H9 (cell line): Measurements from ENCODE around the gene TMEM176A. TPM values are rescaled to one million over a fixed set of nuclear protein-coding genes. Genes with fewer than 3 reads are reported as not detected.

Experiments
- DNase-seq: peaks from one replicate; pipeline ENCODE4 v3.0.0-alpha.2; 2017
- H2AFZ ChIP-seq: one replicate; pipeline ENCODE4 v1.6.1; 2013; ENCODE audit warnings: mild to moderate bottlenecking, low read length, control low read depth, moderate library complexity
- H2AK5ac ChIP-seq: 2 replicates; pipeline ENCODE4 v1.6.1; 2013; ENCODE audit warnings: low read length, control low read depth, mixed read lengths; ENCODE audit not compliant: insufficient read length
- H2BK120ac ChIP-seq: one replicate; pipeline ENCODE4 v1.6.1; 2013; ENCODE audit warnings: low read depth, mild to moderate bottlenecking, low read length, control low read depth, inconsistent platforms; ENCODE audit not compliant: poor library complexity, severe bottlenecking
- H2BK12ac ChIP-seq: 2 replicates; pipeline ENCODE4 v1.6.1; 2013; ENCODE audit warnings: low read length, control low read depth, mixed read lengths, low read depth; ENCODE audit not compliant: insufficient read length
- H2BK15ac ChIP-seq: 2 replicates; pipeline ENCODE4 v1.6.1; 2013; ENCODE audit warnings: low read depth, low read length, control low read depth
- H2BK20ac ChIP-seq: one replicate; pipeline ENCODE4 v1.6.1; 2013; ENCODE audit warnings: low read depth, mild to moderate bottlenecking, low read length, control low read depth, inconsistent platforms; ENCODE audit not compliant: poor library complexity, severe bottlenecking
- H2BK5ac ChIP-seq: 2 replicates; pipeline ENCODE4 v1.6.1; 2013; ENCODE audit warnings: low read length, control low read depth, mixed read lengths; ENCODE audit not compliant: insufficient read length
- H3K14ac ChIP-seq: 2 replicates; pipeline ENCODE4 v1.6.1; 2013; ENCODE audit warnings: low read length, control low read depth; ENCODE audit not compliant: insufficient read depth
- H3K18ac ChIP-seq: 2 replicates; pipeline ENCODE4 v1.6.1; 2013; ENCODE audit warnings: low read depth, mild to moderate bottlenecking, mixed read lengths, low read length, control low read depth; ENCODE audit not compliant: insufficient read length
- H3K23ac ChIP-seq: 2 replicates; pipeline ENCODE4 v1.6.1; 2013; ENCODE audit warnings: low read length, control low read depth, mixed read lengths, low read depth; ENCODE audit not compliant: insufficient read length
- H3K23me2 ChIP-seq: 2 replicates; pipeline ENCODE4 v1.6.1; 2013; ENCODE audit warnings: low read depth, mild to moderate bottlenecking, mixed read lengths, low read length, control low read depth; ENCODE audit not compliant: insufficient read length, poor library complexity, severe bottlenecking
- H3K27ac ChIP-seq: 2 replicates; pipeline ENCODE4 v1.5.1; 2013; ENCODE audit warnings: low read length, control low read depth, mixed read lengths, low read depth; ENCODE audit not compliant: insufficient read length
- H3K27me3 ChIP-seq: 2 replicates; pipeline ENCODE4 v1.6.1; 2013; ENCODE audit warnings: low read length, control low read depth, inconsistent platforms; ENCODE audit not compliant: insufficient read depth
- H3K4ac ChIP-seq: 2 replicates; pipeline ENCODE4 v1.6.1; 2013; ENCODE audit warnings: low read depth, mild to moderate bottlenecking, control low read depth, inconsistent platforms, low read length, moderate library complexity
- H3K4me1 ChIP-seq: 2 replicates; pipeline ENCODE4 v1.6.1; 2013; ENCODE audit warnings: low read length, control low read depth, inconsistent platforms; ENCODE audit not compliant: insufficient read depth
- H3K4me2 ChIP-seq: 2 replicates; pipeline ENCODE4 v1.6.1; 2013; ENCODE audit warnings: low read length, control low read depth, mixed read lengths; ENCODE audit not compliant: insufficient read length, insufficient read depth
- H3K56ac ChIP-seq: 2 replicates; pipeline ENCODE4 v1.6.1; 2013; ENCODE audit warnings: low read depth, mild to moderate bottlenecking, mixed read lengths, low read length, control low read depth; ENCODE audit not compliant: insufficient read length
- H3K79me1 ChIP-seq: 2 replicates; pipeline ENCODE4 v1.6.1; 2013; ENCODE audit warnings: low read depth, mild to moderate bottlenecking, moderate library complexity, low read length, control low read depth, inconsistent platforms; ENCODE audit not compliant: insufficient read depth, poor library complexity, severe bottlenecking
- H3K79me2 ChIP-seq: 2 replicates; pipeline ENCODE4 v1.6.1; 2013; ENCODE audit warnings: low read length, control low read depth, inconsistent platforms; ENCODE audit not compliant: insufficient read depth
- H3K9ac ChIP-seq: 2 replicates; pipeline ENCODE4 v1.6.1; 2013; ENCODE audit warnings: low read length, control low read depth, mixed read lengths; ENCODE audit not compliant: insufficient read length; ENCODE audit errors: extremely low read depth
- H3K9me3 ChIP-seq: one replicate; pipeline ENCODE4 v1.6.1; 2013; ENCODE audit warnings: low read depth, low read length, inconsistent platforms; ENCODE audit not compliant: control insufficient read depth
- H3T11ph ChIP-seq: one replicate; pipeline ENCODE4 v1.6.1; 2013; ENCODE audit warnings: mild to moderate bottlenecking, low read length, control low read depth, inconsistent platforms
- H4K20me1 ChIP-seq: one replicate; pipeline ENCODE4 v1.6.1; 2013; ENCODE audit not compliant: control insufficient read depth, insufficient read length, insufficient read depth
- H4K5ac ChIP-seq: 2 replicates; pipeline ENCODE4 v1.6.1; 2013; ENCODE audit warnings: low read depth, mild to moderate bottlenecking, mixed read lengths, low read length, control low read depth; ENCODE audit not compliant: insufficient read length
- H4K8ac ChIP-seq: replicated peaks from 2 replicates; pipeline ENCODE4 v1.6.1; 2013; ENCODE audit warnings: low read length, control low read depth, mixed read lengths, low read depth; ENCODE audit not compliant: insufficient read length
- H4K91ac ChIP-seq: 2 replicates; pipeline ENCODE4 v1.6.1; 2013; ENCODE audit warnings: low read depth, mild to moderate bottlenecking, moderate library complexity, mixed read lengths, low read length, control low read depth; ENCODE audit not compliant: insufficient read length
- H3K27ac Mint-ChIP-seq, 3 experiments: 2 replicates in 2 of 3; 3 replicates in 1 of 3; pipeline ENCODE4 v1.8.0; 2020 to 2021; ENCODE audit warnings: mixed read lengths in 3 of 3, mild to moderate bottlenecking in 1 of 3, moderate library complexity in 1 of 3
- H3K27me3 Mint-ChIP-seq: 2 replicates; pipeline ENCODE4 v1.8.0; 2021; ENCODE audit warnings: low read depth, mild to moderate bottlenecking, moderate library complexity, mixed read lengths
- H3K36me3 Mint-ChIP-seq, 3 experiments: 2 replicates in 2 of 3; 3 replicates in 1 of 3; pipeline ENCODE4 v1.8.0; 2020 to 2021; ENCODE audit warnings: low read depth in 3 of 3, mixed read lengths in 3 of 3; ENCODE audit not compliant: insufficient read depth in 1 of 3
- H3K4me1 Mint-ChIP-seq, 2 experiments: 2 replicates each; pipeline ENCODE4 v1.8.0; 2020; ENCODE audit warnings: mixed read lengths in 2 of 2
- H3K4me3 Mint-ChIP-seq, 2 experiments: 2 replicates in 1 of 2; 3 replicates in 1 of 2; pipeline ENCODE4 v1.8.0; 2020 to 2021; ENCODE audit warnings: mild to moderate bottlenecking in 2 of 2, mixed read lengths in 2 of 2, moderate library complexity in 1 of 2
- H3K9me3 Mint-ChIP-seq, 2 experiments: 2 replicates in 1 of 2; 3 replicates in 1 of 2; pipeline ENCODE4 v1.8.0; 2020; ENCODE audit warnings: mild to moderate bottlenecking in 2 of 2, mixed read lengths in 2 of 2, moderate library complexity in 1 of 2
- WGBS: extraction: QIAGEN DNeasy Blood & Tissue Kit; methylation state at CpG from one replicate; pipeline ENCODE4 v1.1.7; 2013; ENCODE audit warnings: missing lambda C conversion rate, low lambda C conversion rate, mixed read lengths; ENCODE audit not compliant: insufficient read length; ENCODE audit errors: extremely low coverage; 5-methylcytosine and 5-hydroxymethylcytosine counted together
- total RNA-seq: library from RNA; stranded (reverse); gene quantifications from 2 replicates; pipeline ENCODE4 v1.2.1, GENCODE V29; 2021
- TF ChIP-seq, protein P1 (sequence below): fragments of 200-600 bp; sonication (generic); conservative IDR thresholded peaks from 3 replicates; pipeline ENCODE4 v1.8.0; 2021; ENCODE audit warnings: antibody characterized with exemption, mild to moderate bottlenecking

TMEM176A gene
- total RNA-seq, 1 experiment from 2014 or later: not detected

DNA sequence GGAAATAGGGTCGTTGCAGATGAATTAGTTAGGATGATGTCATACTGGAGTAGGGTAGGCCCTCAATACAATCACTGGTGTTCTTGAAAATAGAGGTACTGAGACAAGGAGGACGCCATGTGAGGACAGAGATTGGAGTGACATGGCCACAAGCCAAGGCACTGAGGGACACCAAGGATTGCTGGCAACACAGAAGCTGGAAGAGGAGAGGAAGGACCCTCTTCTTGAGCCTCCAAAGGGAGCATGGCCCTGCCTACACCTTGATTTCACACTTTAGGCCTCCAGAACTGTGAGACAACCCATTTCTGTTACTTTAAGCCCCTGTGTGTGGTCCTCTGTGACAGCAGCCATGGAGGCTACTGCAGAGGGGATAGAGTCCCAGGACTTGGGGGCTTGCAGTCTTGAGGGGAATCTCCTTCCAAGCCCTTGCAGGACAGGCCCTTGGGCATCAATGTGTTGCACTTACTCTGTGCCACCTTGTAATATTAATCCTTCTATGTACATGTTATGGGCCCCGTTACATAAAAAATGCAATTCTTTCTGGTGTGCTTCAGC lies 48.1 kb downstream of the TMEM176A start:
- H3K79me1 ChIP-seq: no peaks in the 10 kb centered on the region
- H2AFZ ChIP-seq: no peak overlapping the region
- no peak overlapping the region for H2BK12ac ChIP-seq
- Mint-ChIP-seq H3K27me3 (peaks cover 39% of the 10 kb centered on the region), H3K4me1 (peaks cover 4 to 7% of the 10 kb centered on the region in 2 experiments), H3K4me3 (no peak overlapping the region), H3K36me3 (no peaks in the 10 kb centered on the region), H3K27ac (no peak overlapping the region; a peak in 1 of 7 replicates), H3K9me3 (no peaks in the 10 kb centered on the region)
- H3K14ac ChIP-seq: no peak overlapping the region; the same call in 1 of the 2 replicates
- H4K8ac ChIP-seq: no peak overlapping the region
- H3K27me3 ChIP-seq: no peaks in the 10 kb centered on the region
- H4K5ac ChIP-seq: no peak overlapping the region
- H3K4me2 ChIP-seq: no peak overlapping the region
- no peak overlapping the region for H3K27ac ChIP-seq
- no peaks in the 10 kb centered on the region for H4K20me1 ChIP-seq
- no peak overlapping the region for H2BK120ac ChIP-seq
- TF ChIP-seq, protein P1, sequence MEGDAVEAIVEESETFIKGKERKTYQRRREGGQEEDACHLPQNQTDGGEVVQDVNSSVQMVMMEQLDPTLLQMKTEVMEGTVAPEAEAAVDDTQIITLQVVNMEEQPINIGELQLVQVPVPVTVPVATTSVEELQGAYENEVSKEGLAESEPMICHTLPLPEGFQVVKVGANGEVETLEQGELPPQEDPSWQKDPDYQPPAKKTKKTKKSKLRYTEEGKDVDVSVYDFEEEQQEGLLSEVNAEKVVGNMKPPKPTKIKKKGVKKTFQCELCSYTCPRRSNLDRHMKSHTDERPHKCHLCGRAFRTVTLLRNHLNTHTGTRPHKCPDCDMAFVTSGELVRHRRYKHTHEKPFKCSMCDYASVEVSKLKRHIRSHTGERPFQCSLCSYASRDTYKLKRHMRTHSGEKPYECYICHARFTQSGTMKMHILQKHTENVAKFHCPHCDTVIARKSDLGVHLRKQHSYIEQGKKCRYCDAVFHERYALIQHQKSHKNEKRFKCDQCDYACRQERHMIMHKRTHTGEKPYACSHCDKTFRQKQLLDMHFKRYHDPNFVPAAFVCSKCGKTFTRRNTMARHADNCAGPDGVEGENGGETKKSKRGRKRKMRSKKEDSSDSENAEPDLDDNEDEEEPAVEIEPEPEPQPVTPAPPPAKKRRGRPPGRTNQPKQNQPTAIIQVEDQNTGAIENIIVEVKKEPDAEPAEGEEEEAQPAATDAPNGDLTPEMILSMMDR: no peak
- H2BK20ac ChIP-seq: no peak overlapping the region
- H4K91ac ChIP-seq: no peak overlapping the region
- H3K23ac ChIP-seq: no peak overlapping the region
- no peaks in the 10 kb centered on the region for H3K9me3 ChIP-seq
- no peaks in the 10 kb centered on the region for H3K79me2 ChIP-seq
- no peak overlapping the region for H3K4ac ChIP-seq
- WGBS: no CpG with 5 or more reads among the region's 3 CpGs
- H2BK15ac ChIP-seq: no peak overlapping the region
- DNase-seq: peak; percentile 7
- H3K56ac ChIP-seq: no peak overlapping the region
- H3K9ac ChIP-seq: no peak overlapping the region
- H3T11ph ChIP-seq: no peak overlapping the region
- H3K23me2 ChIP-seq: no peaks in the 10 kb centered on the region
- H3K4me1 ChIP-seq: no peaks in the 10 kb centered on the region
- no peak overlapping the region for H2BK5ac ChIP-seq
- H2AK5ac ChIP-seq: no peak overlapping the region
- H3K18ac ChIP-seq: no peak overlapping the region
